NCI-H2196 (cell line): ENCODE measurements around the gene SNX2.
"Not testable (repeated sequence)": the region's sequence is repeated elsewhere in the genome, so short reads cannot be mapped to it uniquely, and the experiment has no call there.

ENCODE experiments used
- DNase-seq: peaks from one replicate; lab custom pipeline; 2025; ENCODE audit not compliant: unreplicated experiment; lab: John Stamatoyannopoulos, UW

Gene SNX2

DNA sequence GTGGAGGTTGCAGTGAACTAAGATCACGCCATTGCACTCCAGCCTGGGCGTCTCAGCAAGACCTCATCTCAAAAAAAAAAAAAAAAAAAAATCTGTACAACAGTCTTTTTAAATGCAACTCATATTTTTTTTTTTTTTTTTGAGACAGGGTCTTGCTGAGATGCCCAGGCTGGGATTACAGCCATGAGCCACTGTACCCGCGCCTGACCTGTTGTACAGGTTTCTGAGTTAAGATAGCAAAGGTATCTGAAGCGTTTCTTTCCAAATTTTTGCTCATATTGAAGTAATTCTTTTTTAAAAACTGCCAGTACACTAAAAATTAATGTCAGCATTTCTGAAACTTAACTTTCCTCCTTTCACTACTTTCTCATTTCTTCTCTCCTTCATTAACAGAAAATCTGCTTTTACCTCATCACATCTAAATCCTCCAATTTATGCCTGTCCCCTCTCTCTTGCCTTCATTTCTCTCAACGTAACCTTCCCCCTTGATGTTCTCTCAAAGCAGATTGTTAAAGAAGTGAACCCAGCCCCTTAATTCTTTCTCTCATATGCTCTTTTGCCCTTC is 67.2 kb downstream of the SNX2 start:
- no peak for DNase-seq

- DNase-seq: peak; percentile 5
Measured at GRCh38 chr5:122844136-122844909, 69.4 kb downstream of the SNX2 start.

- DNase-seq: no peak
Measured at GRCh38 chr5:122844910-122845228, 70.0 kb downstream of the SNX2 start.

- peak; percentile 87 for DNase-seq
Measured at GRCh38 chr5:122845229-122846050, 70.6 kb downstream of the SNX2 start, which contains the start of gene SNX24. TSS of gene SNX24 (plus strand) at chr5:122845613. CDS start at chr5:122845634, 21 bp downstream.

DNA sequence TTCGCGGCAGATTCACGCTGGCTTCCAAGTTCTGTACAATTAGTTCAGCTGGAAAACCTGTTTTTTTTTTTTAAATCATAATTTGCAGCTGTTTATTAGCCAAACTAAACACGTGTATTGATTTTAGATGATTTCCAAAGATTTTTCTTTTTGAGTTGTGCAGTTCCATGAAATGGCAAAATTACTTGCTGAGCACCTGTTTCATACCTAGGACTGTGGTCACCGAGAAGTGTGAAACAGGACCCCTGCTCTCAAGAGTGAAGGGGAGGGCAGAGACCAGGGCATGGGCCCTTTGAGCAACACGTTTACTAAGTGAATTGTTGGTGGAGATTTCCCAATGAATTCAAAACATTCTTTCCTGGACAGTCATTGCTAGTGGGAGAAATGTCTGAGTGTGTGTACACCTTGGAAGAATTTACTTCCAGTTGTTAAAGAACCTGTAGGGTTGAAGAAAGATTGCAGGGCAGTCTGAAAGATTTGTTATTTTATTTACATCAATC is 71.2 kb downstream of the SNX2 start:
- DNase-seq: peak; percentile 20

- no peak for DNase-seq
Measured at GRCh38 chr5:122847687-122848081, 72.8 kb downstream of the SNX2 start.

- no peak for DNase-seq
Measured at GRCh38 chr5:122849771-122850170, 74.9 kb downstream of the SNX2 start.

DNA sequence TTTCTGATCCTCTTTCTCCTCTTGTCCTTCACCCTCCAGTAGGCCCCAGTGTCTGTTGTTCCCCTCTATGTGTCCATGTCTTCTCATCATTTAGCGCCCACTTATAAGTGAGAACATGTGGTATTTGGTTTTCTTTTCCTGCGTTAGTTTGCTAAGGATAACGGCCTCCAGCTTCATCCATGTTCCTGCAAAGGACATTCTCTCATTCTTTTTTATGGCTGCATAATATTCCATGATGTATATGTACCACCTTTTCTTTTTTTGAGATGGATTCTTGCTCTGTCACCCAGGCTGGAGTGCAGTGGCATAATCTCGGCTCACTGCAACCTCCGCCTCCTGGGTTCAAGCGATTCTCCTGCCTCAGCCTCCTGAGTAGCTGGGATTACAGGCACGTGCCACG is 82.7 kb downstream of the SNX2 start:
- not testable (repeated sequence) for DNase-seq

DNA sequence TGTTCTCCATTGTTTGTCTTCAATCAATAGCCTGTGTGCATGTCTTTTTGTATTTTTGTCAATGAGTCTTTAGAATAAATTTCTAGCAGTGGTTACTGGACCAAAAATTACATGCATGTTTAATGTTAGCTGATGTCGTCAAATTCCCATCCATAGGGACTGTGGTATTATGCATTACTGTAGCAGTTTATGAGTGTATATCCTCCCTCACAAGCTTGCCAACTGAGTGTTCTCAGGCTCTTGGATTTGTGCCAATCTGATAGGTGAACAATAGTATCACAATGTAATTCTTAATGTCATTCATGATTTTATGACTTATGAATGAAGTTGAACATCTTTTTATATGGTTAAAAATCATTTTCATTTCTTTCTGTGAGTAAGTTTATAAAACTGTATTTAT is 83.6 kb downstream of the SNX2 start:
- peak; percentile 16 for DNase-seq

- no peak for DNase-seq
Measured at GRCh38 chr5:122863240-122863639, 88.4 kb downstream of the SNX2 start.

DNA sequence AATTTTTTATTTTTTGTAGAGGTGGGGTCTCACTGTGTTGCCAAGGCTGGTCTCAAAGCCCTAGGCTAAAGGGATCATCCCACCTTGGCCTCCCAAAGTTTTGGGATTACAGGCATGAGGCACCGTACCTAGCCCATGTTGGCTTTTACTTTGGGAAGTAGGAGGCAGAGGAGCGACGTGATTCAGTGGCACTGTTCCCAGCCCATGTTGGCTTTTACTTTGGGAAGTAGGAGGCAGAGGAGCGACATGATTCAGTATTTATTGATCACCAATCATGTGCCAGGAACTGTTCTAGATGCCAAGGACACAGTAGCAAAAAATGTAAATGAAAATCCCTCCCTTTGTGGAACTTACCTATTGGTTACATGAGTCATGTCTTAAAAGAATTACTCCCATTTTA is 88.8 kb downstream of the SNX2 start:
- DNase-seq: no peak

- DNase-seq: no peak
Measured at GRCh38 chr5:122864400-122864799, 89.5 kb downstream of the SNX2 start.

DNA sequence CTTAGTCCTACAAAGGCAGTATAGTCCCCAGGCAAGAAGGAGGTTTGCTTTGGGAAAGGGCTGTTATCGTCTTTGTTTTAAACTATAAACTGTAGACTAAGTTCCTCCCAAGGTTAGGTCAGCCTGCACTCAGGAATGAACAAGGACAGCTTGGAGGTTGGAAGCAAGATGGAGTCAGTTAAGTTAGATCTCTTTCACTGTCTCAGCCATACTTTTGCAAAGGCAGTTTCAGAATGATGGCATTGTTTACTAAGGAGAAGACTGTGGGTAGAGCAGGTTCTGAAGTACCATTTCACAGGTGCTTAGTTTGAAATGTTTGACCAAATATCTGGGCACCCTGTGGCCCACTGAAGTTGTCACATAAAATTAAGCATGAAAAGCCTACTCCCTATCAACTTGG is 90.0 kb downstream of the SNX2 start:
- DNase-seq: no peak

DNA sequence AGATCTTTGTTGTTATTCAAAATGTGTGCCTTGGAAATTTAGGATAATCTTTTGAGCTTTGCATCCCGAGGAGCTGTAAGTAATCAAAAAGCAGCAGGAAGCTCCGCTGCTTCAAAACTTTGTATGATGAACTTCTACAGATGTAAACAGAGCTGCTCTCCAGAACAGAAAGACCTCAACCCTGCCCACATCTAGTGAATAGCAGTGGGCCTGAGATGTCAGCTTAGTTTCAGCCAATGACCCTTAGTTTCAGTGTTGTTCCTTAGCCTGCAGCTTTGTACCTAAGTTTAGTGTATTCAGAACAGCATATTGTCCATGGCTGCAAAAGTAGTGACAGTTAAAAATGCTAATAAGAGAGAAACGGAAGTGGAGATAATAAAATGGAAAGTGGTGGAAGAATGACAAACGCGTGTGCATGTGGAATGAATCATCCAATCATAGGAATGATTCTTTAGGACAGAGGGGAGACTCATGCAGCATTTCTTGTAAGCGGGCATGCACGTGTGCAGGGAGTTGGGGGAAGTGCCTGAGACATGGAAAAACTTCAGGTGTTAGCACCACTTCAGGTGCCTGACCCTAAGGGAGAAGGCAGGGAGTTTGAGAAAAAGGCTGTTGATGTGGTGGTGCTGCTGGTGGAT is 95.5 kb downstream of the SNX2 start:
- no peak for DNase-seq

DNA sequence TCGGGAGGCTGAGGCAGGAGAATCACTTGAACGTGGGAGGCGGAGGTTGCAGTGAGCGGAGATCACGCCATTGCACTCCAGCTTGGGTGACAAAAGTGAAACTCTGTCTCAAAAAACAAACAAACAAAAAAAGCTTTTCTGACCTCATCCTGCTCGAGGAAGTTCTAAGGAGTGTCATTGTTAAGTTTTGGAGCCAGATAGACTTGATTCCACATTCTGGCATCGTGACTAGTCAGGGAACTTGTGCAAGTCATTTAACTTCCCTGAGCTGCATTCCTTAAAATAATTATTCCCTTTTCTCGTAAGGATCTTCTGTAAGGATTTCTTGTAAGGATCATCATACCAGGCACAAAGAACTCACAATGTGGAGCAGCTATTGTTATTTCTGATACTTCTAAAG is 96.8 kb downstream of the SNX2 start:
- no peak for DNase-seq

- no peak for DNase-seq
Measured at GRCh38 chr5:122874179-122874875, 99.4 kb downstream of the SNX2 start.

GRCh38 chr5:122877518-122877917 is 102.6 kb downstream of the SNX2 start:
- DNase-seq: no peak

- DNase-seq: no peak
Measured at GRCh38 chr5:122879076-122879475, 104.2 kb downstream of the SNX2 start.
